Measurements from ENCODE around the gene CACNA1C.

- no peak for TF ChIP-seq CTCF (IDR thresholded peaks at IDR 0.05)
- no peak for TF ChIP-seq POLR2AphosphoS5 (IDR thresholded peaks at IDR 0.05)
- TF ChIP-seq EP300 (IDR thresholded peaks at IDR 0.05): no peak
- TF ChIP-seq POLR2A (IDR thresholded peaks at IDR 0.05): no peak
These were observed 172.2 kb downstream of the CACNA1C start for GRCh38 chr12:2224961-2225360.

Measured in upper lobe of left lung (tissue), 4 donors.